ENCODE measurements around the gene FAM107B.

DNA sequence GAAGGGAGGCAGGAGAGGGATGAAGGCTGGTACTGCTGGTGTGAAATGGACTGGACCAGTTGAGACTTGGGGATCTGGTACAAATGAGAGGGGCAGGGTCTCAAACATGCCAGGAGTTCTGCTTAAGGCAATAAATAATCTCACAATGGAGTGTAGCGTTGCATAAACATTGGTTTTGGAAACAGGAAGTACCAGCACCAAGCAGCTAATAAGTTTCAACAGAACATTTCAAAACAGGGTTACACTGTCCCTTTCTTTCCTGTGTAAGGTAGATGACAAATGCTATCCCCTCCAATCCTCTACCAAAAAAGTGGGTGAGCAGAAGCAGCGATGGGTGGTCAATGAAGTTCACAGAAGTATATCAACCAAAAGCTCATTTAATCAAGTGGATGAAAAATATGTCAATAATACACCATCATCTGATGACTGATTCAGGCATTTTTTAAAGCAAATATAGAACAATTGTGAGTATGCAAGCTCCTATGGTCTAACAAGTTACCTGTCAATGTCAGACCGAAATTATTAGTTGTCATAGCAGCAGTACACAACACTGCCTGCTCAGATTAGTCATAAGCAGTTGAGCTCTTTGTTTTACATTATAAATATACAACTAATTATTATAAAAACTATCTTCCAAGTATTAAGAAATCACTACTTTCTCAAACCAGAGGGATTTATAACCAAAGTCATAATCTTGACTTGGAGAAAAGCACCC, 220.0 kb downstream of the FAM107B start:
- TF ChIP-seq, protein P1, sequence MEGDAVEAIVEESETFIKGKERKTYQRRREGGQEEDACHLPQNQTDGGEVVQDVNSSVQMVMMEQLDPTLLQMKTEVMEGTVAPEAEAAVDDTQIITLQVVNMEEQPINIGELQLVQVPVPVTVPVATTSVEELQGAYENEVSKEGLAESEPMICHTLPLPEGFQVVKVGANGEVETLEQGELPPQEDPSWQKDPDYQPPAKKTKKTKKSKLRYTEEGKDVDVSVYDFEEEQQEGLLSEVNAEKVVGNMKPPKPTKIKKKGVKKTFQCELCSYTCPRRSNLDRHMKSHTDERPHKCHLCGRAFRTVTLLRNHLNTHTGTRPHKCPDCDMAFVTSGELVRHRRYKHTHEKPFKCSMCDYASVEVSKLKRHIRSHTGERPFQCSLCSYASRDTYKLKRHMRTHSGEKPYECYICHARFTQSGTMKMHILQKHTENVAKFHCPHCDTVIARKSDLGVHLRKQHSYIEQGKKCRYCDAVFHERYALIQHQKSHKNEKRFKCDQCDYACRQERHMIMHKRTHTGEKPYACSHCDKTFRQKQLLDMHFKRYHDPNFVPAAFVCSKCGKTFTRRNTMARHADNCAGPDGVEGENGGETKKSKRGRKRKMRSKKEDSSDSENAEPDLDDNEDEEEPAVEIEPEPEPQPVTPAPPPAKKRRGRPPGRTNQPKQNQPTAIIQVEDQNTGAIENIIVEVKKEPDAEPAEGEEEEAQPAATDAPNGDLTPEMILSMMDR (IDR thresholded peaks at IDR 0.05) = no peak
- no peak for TF ChIP-seq POLR2A (IDR thresholded peaks at IDR 0.05)

Measured in adrenal gland (tissue), 5 donors.